Activated B cell treated with CpG ODN at 0.5 μM for 24 hours (primary cell): ENCODE results near the gene LRP8. TPM values are rescaled to one million over a fixed set of nuclear protein-coding genes. Genes with fewer than 3 reads are reported as not detected.

Source experiments
- ATAC-seq: fragments of 200-7000 bp; cut with Tn5 transposase; one replicate; pipeline ENCODE4 v1.10.0; 2021; ENCODE audit warnings: low read depth, mild to moderate bottlenecking, moderate library complexity
- CTCF ChIA-PET: fragments of 350-600 bp; sonication (Branson Sonifier 250); formaldehyde crosslinking; loops from one replicate; lab custom pipeline; 2021; ENCODE audit warnings: antibody characterized with exemption; lab: Charles Lee
- POLR2A ChIA-PET: fragments of 350-600 bp; sonication (Branson Sonifier 250); formaldehyde crosslinking; loops from one replicate; lab custom pipeline; 2021; ENCODE audit warnings: antibody characterized with exemption; lab: Charles Lee
- DNase-seq: peaks from one replicate; pipeline ENCODE4 v3.0.0; 2022
- H3K27ac Mint-ChIP-seq: one replicate; pipeline ENCODE4 v1.8.0; 2020; ENCODE audit warnings: mixed read lengths
- H3K27me3 Mint-ChIP-seq: one replicate; pipeline ENCODE4 v1.8.0; 2021; ENCODE audit warnings: mixed read lengths
- H3K36me3 Mint-ChIP-seq: one replicate; pipeline ENCODE4 v1.8.0; 2021; ENCODE audit warnings: low read depth, mixed read lengths
- H3K4me1 Mint-ChIP-seq: one replicate; pipeline ENCODE4 v1.8.0; 2021; ENCODE audit warnings: mixed read lengths
- H3K4me3 Mint-ChIP-seq: one replicate; pipeline ENCODE4 v1.8.0; 2020; ENCODE audit warnings: mild to moderate bottlenecking, mixed read lengths
- H3K9me3 Mint-ChIP-seq: one replicate; pipeline ENCODE4 v1.8.0; 2020; ENCODE audit warnings: mixed read lengths
- intact Hi-C: fragments of 100-400 bp; cut with micrococcal nuclease; formaldehyde crosslinking; loops from one replicate; pipeline ENCODE4 v1.15.1; 2024
- total RNA-seq: library from RNA; stranded (reverse); gene quantifications from 2 replicates; pipeline ENCODE4 v1.2.3, GENCODE V29; 2022
- TF ChIP-seq, protein P1 (sequence below): fragments of 200-600 bp; IDR thresholded peaks from one replicate; pipeline ENCODE4 v1.8.0; 2022; ENCODE audit warnings: antibody characterized with exemption, mild to moderate bottlenecking

The LRP8 gene
- total RNA-seq, 1 donor from 2014 or later: 40.6 TPM

DNA sequence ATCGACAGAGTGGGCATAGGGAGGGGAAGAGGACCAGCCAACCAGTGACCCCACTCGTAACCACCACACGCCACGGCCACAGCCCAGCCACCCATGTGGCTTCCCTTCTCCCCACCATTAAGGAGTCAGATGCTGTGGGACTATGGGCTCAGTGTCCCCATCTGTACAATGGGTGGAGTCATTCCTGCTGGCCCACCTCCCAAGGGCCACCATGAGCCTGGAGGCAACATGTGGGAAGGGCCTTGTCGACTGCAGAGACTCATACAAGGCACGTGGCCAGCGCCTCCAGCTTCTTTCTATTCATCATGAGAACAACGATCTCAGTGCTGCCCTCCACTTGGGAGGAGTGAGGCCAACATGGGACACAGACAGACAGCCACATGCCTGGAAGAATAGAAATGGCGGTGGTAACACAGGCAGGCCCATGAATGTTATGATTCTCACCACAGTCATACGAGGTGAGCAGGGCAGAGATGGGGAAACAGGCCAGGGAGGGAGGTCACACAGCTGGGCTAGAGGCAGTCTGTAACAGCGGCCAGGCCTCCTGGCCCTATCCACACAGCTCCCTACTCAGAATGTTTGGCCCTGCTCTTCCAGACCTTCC is 16.1 kb downstream of the LRP8 start:
- TF ChIP-seq, protein P1, sequence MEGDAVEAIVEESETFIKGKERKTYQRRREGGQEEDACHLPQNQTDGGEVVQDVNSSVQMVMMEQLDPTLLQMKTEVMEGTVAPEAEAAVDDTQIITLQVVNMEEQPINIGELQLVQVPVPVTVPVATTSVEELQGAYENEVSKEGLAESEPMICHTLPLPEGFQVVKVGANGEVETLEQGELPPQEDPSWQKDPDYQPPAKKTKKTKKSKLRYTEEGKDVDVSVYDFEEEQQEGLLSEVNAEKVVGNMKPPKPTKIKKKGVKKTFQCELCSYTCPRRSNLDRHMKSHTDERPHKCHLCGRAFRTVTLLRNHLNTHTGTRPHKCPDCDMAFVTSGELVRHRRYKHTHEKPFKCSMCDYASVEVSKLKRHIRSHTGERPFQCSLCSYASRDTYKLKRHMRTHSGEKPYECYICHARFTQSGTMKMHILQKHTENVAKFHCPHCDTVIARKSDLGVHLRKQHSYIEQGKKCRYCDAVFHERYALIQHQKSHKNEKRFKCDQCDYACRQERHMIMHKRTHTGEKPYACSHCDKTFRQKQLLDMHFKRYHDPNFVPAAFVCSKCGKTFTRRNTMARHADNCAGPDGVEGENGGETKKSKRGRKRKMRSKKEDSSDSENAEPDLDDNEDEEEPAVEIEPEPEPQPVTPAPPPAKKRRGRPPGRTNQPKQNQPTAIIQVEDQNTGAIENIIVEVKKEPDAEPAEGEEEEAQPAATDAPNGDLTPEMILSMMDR: no peak
- Mint-ChIP-seq H3K9me3 (no peaks in the 10 kb centered on the region), H3K4me3 (no peak overlapping the region), H3K36me3 (no peaks in the 10 kb centered on the region), H3K27me3 (no peaks in the 10 kb centered on the region), H3K27ac (no peak overlapping the region), H3K4me1 (peaks cover 15% of the 10 kb centered on the region)
- CTCF ChIA-PET: no interaction called here
- DNase-seq (no peak), ATAC-seq (no peak)
- POLR2A ChIA-PET: no interaction called here
- intact Hi-C loops: no loop called here

DNA sequence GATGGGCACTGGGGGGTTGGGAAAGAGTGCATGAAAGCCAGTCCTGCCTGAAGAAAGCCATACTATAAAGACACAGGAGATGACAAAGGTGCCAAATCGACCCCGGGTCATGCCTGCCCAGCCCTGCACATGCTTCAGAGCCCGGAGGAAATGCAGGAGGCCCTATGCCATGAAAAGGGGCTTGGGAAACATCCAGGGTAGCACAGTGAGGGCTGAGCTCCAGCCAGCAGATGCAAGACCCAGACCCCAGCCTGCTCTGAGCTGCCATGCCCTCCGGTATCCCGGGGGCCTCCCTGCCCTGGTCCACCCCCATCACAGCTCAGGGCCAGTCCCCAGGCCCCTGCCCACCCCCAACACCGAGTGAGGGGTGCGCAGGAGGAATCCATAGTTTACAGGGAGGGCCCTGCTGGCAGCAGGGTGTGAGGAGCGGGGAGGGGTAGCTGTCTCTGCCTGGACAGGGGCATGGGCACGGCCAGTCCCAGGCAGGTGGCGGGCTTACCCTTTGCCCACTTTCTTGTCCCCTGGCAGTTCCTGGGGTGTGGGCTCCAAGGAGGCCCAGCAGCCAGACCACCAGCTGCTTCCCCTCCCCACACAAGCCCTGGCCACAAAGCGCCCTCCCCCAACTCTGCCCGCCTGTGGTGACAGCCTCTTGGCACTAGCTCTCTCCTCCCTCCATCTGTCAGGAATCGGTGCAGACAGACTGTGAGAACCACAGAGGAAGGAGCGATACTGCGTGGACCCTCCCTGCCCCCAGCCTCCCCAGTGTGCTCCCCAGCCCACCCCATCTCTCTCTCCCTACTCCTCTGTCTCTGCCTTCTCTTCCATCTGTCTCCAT is 16.8 kb downstream of the LRP8 start:
- no peaks in the 10 kb centered on the region for H3K36me3 Mint-ChIP-seq
- intact Hi-C loops: no loop called here
- DNase-seq (no peak), ATAC-seq (no peak)
- no peak overlapping the region for H3K27ac Mint-ChIP-seq
- ChIA-PET CTCF (no interaction called here), POLR2A (no interaction called here)
- TF ChIP-seq, protein P1: no peak
- peaks cover 12% of the 10 kb centered on the region for H3K4me1 Mint-ChIP-seq
- no peaks in the 10 kb centered on the region for H3K9me3 Mint-ChIP-seq
- H3K4me3 Mint-ChIP-seq: no peak overlapping the region
- H3K27me3 Mint-ChIP-seq: no peaks in the 10 kb centered on the region

DNA sequence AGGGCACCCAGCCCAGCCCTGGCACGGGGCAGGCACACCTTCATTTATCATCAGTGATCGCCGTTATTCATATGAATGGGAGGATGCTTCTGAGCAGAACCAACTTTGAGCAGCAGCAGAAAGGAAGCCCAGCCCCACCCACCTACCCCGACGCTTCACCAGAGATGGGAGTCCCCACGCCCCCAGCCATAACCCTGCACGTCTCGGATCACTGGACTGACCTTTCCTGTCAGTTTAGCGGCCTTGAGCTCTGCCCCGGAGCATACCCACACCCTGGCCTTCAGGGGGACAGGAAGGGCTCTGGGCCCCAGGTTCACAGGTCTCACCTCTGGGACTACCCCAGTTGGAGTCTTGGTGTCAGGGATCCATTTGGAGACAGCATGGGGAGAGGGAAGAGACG is 18.1 kb downstream of the LRP8 start:
- Mint-ChIP-seq H3K9me3 (no peaks in the 10 kb centered on the region), H3K4me3 (no peak overlapping the region), H3K4me1 (peaks cover 9% of the 10 kb centered on the region), H3K36me3 (no peaks in the 10 kb centered on the region), H3K27ac (no peak overlapping the region), H3K27me3 (no peaks in the 10 kb centered on the region)
- ATAC-seq (no peak), DNase-seq (no peak)
- ChIA-PET CTCF (no interaction called here), POLR2A (no interaction called here)
- TF ChIP-seq, protein P1: no peak
- intact Hi-C loops: no loop called here

DNA sequence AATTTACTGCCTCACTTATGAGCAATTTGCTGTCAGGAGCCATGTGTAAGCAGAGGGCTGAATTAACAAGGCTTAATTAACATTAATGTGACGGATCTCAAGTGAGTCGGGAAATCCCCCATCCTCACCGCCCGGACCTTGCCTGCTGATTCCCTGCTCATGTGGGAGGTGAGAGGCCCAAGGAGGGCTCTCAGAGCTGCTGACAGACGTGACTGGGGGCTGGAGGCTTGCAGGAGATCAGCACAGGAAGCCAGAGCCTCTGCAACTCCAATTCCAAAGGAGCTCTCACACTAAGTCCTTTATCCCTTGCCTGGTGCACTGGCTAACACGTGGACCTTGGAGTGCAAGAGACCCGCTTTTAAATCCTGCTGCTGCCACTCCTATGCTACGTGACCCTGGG is 19.4 kb downstream of the LRP8 start:
- Mint-ChIP-seq H3K27me3 (no peaks in the 10 kb centered on the region), H3K27ac (no peak overlapping the region), H3K4me1 (peaks cover 5% of the 10 kb centered on the region), H3K4me3 (no peak overlapping the region), H3K9me3 (no peaks in the 10 kb centered on the region), H3K36me3 (no peaks in the 10 kb centered on the region)
- no peak for DNase-seq
- ChIA-PET POLR2A (no interaction called here), CTCF (no interaction called here)
- intact Hi-C loops: no loop called here
- ATAC-seq: no peak
- TF ChIP-seq, protein P1: no peak

DNA sequence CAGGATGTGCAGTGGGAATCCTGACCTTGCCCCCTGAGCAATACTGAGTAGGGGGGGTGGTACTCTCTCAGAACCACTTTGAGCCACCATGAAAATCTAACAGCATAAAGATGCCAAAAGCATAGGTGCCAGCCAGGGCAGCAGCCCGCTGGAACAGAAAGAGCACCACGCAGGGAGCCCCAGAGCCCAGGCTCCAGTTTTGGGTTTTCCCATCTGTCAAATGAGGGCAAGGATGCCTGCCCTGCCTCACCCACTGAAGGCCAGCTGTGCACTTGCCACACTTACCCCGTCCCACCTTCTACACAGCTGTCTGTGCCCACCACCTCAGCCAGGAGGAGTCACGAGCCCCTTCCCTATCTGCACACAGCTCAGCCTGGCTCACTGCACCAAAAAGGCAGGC is 20.8 kb downstream of the LRP8 start:
- CTCF ChIA-PET: interaction anchor here (0.7 kb wide), 1 partner anchor 65 kb away, joined by 3 read pairs; no protein-coding TSS in a partner anchor
- no peak for ATAC-seq

More for the DNA sequence above, 20.8 kb downstream of the LRP8 start:
- DNase-seq: no peak
- no peak overlapping the region for H3K27ac Mint-ChIP-seq
- no peaks in the 10 kb centered on the region for H3K36me3 Mint-ChIP-seq
- intact Hi-C loops: no loop called here
- H3K27me3 Mint-ChIP-seq: no peaks in the 10 kb centered on the region
- H3K9me3 Mint-ChIP-seq: no peaks in the 10 kb centered on the region
- H3K4me1 Mint-ChIP-seq: no peaks in the 10 kb centered on the region
- TF ChIP-seq, protein P1: no peak
- H3K4me3 Mint-ChIP-seq: no peak overlapping the region
- POLR2A ChIA-PET: no interaction called here
